HEK293 (cell line): ENCODE measurements around the gene TMEM218.

ENCODE experiments used
- CTCF ChIA-PET: fragments of 350-600 bp; formaldehyde crosslinking; extraction: SDS; loops from one replicate; lab custom pipeline; 2021; ENCODE audit warnings: antibody characterized with exemption; lab: Yijun Ruan, JAX
- POLR2A ChIA-PET: fragments of 300-600 bp; formaldehyde crosslinking; extraction: SDS; loops from one replicate; lab custom pipeline; 2020; ENCODE audit warnings: antibody characterized with exemption, inconsistent platforms; lab: Yijun Ruan, JAX
- H3K27ac ChIP-seq: fragments of 200-500 bp; sonication (Bioruptor generic); 2 replicates; pipeline ENCODE4 v1.5.1; 2014; ENCODE audit warnings: low read depth, low read length, control low read depth, inconsistent platforms; ENCODE audit errors: extremely low read depth
- H3K36me3 ChIP-seq, 2 experiments: fragments of 200-500 bp in 1 of 2; sonication (Bioruptor generic) in 1 of 2; 1 replicate in 1 of 2; 2 replicates in 1 of 2; pipeline ENCODE4 v1.5.1; 2014 to 2017; ENCODE audit warnings: inconsistent platforms in 2 of 2, low read length in 2 of 2; ENCODE audit not compliant: control insufficient read depth in 2 of 2, insufficient read depth in 1 of 2
- H3K4me1 ChIP-seq: fragments of 200-500 bp; sonication (Bioruptor generic); 2 replicates; pipeline ENCODE4 v1.5.1; 2014; ENCODE audit warnings: mild to moderate bottlenecking, low read length, inconsistent platforms; ENCODE audit not compliant: control insufficient read depth, insufficient read depth
- H3K4me3 ChIP-seq: 2 replicates; pipeline ENCODE4 v1.5.1; 2011; ENCODE audit warnings: low read depth, mild to moderate bottlenecking, control low read depth, low read length, moderate library complexity
- H3K9me3 ChIP-seq: fragments of 200-500 bp; sonication (Bioruptor generic); 2 replicates; pipeline ENCODE4 v1.5.1; 2014; ENCODE audit warnings: low read depth, low read length, inconsistent platforms; ENCODE audit not compliant: control insufficient read depth, insufficient read depth
- GLIS1 ChIP-seq: fragments of 450-650 bp; formaldehyde crosslinking; IDR thresholded peaks from 2 replicates; pipeline ENCODE4 v1.5.1; 2016; ENCODE audit warnings: missing biosample characterization, missing genetic modification characterization
- IKZF3 ChIP-seq: fragments of 450-650 bp; IDR thresholded peaks from 2 replicates; pipeline ENCODE4 v1.5.0; 2018; ENCODE audit warnings: missing biosample characterization, mild to moderate bottlenecking, missing genetic modification characterization, moderate library complexity
- KLF1 ChIP-seq: fragments of 450-650 bp; formaldehyde crosslinking; IDR thresholded peaks from 2 replicates; pipeline ENCODE4 v1.5.1; 2016; ENCODE audit warnings: missing biosample characterization, missing genetic modification characterization
- ZIC2 ChIP-seq: fragments of 450-650 bp; formaldehyde crosslinking; IDR thresholded peaks from 2 replicates; pipeline ENCODE4 v1.5.1; 2016; ENCODE audit warnings: missing biosample characterization, missing genetic modification characterization
- ZNF302 ChIP-seq: fragments of 450-650 bp; formaldehyde crosslinking; IDR thresholded peaks from 2 replicates; pipeline ENCODE4 v1.5.1; 2016; ENCODE audit warnings: missing biosample characterization, missing genetic modification characterization, low read depth
- ZNF426 ChIP-seq: fragments of 450-650 bp; formaldehyde crosslinking; IDR thresholded peaks from 2 replicates; pipeline ENCODE4 v1.5.1; 2017; ENCODE audit warnings: missing biosample characterization, missing genetic modification characterization, mild to moderate bottlenecking, inconsistent platforms, moderate library complexity
- ZNF433 ChIP-seq: fragments of 450-650 bp; formaldehyde crosslinking; IDR thresholded peaks from 2 replicates; pipeline ENCODE4 v1.5.1; 2016; ENCODE audit warnings: missing biosample characterization, missing genetic modification characterization, low read depth
- ZNF555 ChIP-seq: fragments of 450-650 bp; formaldehyde crosslinking; conservative IDR thresholded peaks from 2 replicates; pipeline ENCODE4 v1.5.1; 2017; ENCODE audit warnings: missing biosample characterization, mild to moderate bottlenecking, missing genetic modification characterization, inconsistent platforms
- ZNF629 ChIP-seq: fragments of 450-650 bp; formaldehyde crosslinking; IDR thresholded peaks from 2 replicates; pipeline ENCODE4 v1.5.1; 2017; ENCODE audit warnings: missing biosample characterization, missing genetic modification characterization
- ZNF768 ChIP-seq: fragments of 450-650 bp; formaldehyde crosslinking; IDR thresholded peaks from 2 replicates; pipeline ENCODE4 v1.5.1; 2018; ENCODE audit warnings: missing biosample characterization, mild to moderate bottlenecking, missing genetic modification characterization
- TF ChIP-seq, protein P1 (sequence below): fragments of 450-650 bp; formaldehyde crosslinking; IDR thresholded peaks from 2 replicates; pipeline ENCODE4 v1.5.1; 2017; ENCODE audit warnings: missing biosample characterization, missing genetic modification characterization
- TF ChIP-seq, protein P2 (sequence below): IDR thresholded peaks from 2 replicates; pipeline ENCODE4 v1.6.1; 2011; ENCODE audit warnings: mild to moderate bottlenecking, low read depth, low read length, borderline replicate concordance
- TF ChIP-seq, protein P3 (sequence below): fragments of 450-650 bp; formaldehyde crosslinking; IDR thresholded peaks from 2 replicates; pipeline ENCODE4 v1.5.1; 2016; ENCODE audit warnings: missing biosample characterization, missing genetic modification characterization
- TF ChIP-seq, protein P4 (sequence below): fragments of 450-650 bp; formaldehyde crosslinking; IDR thresholded peaks from 2 replicates; pipeline ENCODE4 v1.5.1; 2016; ENCODE audit warnings: missing biosample characterization, missing genetic modification characterization
- TF ChIP-seq, protein P5 (sequence below): fragments of 450-650 bp; formaldehyde crosslinking; IDR thresholded peaks from 2 replicates; pipeline ENCODE4 v1.5.1; 2016; ENCODE audit warnings: missing biosample characterization, missing genetic modification characterization
- TF ChIP-seq, protein P6 (sequence below): fragments of 450-650 bp; formaldehyde crosslinking; IDR thresholded peaks from 2 replicates; pipeline ENCODE4 v1.5.1; 2017; ENCODE audit warnings: missing biosample characterization, missing genetic modification characterization

Gene TMEM218

DNA sequence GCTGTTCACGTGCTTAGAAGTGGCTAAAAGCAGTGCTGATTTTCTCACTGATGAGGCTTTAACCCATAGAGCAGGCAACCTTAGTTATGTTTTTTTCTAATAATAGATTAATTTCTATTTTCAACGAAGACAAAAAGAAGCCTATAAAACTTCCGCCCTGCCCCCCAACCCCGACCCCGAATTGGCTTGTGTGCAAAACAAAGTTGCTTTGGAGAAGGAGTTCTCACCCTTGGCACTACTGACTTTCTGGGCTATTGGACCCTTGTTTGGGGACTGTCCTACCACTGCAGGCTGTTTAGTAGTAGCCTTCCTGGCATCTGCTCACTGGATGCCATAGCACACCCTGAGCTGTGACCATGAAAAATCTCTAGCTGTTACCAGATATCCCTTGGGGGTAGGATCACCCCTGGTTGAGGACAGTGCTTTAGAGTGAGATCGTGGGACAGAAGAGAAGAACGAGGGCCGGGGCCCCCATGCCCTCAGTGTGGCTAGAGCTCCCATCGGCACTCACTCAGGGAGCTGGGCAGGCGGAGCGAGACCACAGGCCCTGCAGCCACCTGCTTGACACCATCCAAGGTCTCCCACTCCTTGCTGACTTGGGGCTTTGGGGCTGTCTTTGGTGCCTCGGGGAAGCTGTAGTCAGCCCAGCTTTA lies 31.4 kb downstream of the TMEM218 start:
- CTCF ChIA-PET = interaction anchor here (0.8 to 1.2 kb wide), 2 partner anchors 10 to 266 kb away, joined by 3 to 5 read pairs; no protein-coding TSS in a partner anchor

DNA sequence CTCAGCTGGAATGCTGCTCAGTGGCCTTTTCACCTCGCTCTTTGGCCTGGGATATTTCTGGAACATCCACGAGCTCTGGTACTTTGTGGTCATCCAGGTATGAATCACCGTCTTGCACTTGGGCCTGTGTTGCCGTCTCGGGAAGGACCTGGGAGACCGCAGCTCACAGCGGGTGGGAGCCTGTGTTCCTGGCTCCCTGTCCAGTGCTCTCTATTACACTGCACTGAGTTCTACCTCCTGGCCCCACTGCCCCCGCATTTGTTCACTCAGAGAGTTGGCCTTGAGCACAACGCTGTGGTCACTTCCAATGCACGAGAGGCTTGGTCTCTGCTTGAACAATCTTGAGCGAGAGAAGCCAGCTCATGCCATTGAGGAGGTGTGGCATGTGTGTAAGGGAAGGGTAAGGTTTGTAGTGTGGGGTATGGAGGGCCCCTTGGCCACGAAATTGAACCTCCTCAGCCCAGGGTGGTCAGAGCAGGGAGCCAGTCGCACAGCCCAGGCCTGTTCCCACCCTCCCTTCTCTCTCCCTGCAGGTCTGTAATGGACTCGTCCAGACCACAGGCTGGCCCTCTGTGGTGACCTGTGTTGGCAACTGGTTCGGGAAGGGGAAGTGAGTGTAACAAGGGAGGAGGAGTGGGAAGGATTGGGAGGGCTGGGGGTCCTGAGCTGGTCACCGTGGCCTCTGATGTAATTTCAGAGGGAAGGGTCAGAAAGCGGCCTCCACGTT lies 32.1 kb downstream of the TMEM218 start:
- Histone ChIP-seq H3K9me3 (no peaks in the 10 kb centered on the region), H3K27ac (no peak overlapping the region), H3K4me1 (no peaks in the 10 kb centered on the region), H3K36me3 (peaks cover 0 to 3% of the 10 kb centered on the region in 2 experiments; a peak in 1 of 3 replicates), H3K4me3 (no peak overlapping the region)
- POLR2A ChIA-PET = no interaction called here
- TF ChIP-seq, protein P1, sequence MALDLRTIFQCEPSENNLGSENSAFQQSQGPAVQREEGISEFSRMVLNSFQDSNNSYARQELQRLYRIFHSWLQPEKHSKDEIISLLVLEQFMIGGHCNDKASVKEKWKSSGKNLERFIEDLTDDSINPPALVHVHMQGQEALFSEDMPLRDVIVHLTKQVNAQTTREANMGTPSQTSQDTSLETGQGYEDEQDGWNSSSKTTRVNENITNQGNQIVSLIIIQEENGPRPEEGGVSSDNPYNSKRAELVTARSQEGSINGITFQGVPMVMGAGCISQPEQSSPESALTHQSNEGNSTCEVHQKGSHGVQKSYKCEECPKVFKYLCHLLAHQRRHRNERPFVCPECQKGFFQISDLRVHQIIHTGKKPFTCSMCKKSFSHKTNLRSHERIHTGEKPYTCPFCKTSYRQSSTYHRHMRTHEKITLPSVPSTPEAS (tag by site-specific recombination) = no peak
- CTCF ChIA-PET = interaction anchor here (0.8 to 2.8 kb wide), 3 partner anchors 11 to 266 kb away, joined by 3 to 7 read pairs (median 5); no protein-coding TSS in a partner anchor

More for the DNA sequence above, 31.4 kb downstream of the TMEM218 start:
- TF ChIP-seq ZNF302 (tag by site-specific recombination) = no peak
- TF ChIP-seq, protein P2, sequence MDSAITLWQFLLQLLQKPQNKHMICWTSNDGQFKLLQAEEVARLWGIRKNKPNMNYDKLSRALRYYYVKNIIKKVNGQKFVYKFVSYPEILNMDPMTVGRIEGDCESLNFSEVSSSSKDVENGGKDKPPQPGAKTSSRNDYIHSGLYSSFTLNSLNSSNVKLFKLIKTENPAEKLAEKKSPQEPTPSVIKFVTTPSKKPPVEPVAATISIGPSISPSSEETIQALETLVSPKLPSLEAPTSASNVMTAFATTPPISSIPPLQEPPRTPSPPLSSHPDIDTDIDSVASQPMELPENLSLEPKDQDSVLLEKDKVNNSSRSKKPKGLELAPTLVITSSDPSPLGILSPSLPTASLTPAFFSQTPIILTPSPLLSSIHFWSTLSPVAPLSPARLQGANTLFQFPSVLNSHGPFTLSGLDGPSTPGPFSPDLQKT = no peak
- no peak for TF ChIP-seq ZNF555
- no peak for TF ChIP-seq ZNF629
- TF ChIP-seq ZNF433 (tag by site-specific recombination) = no peak
- no peak for TF ChIP-seq ZIC2
- TF ChIP-seq, protein P3, sequence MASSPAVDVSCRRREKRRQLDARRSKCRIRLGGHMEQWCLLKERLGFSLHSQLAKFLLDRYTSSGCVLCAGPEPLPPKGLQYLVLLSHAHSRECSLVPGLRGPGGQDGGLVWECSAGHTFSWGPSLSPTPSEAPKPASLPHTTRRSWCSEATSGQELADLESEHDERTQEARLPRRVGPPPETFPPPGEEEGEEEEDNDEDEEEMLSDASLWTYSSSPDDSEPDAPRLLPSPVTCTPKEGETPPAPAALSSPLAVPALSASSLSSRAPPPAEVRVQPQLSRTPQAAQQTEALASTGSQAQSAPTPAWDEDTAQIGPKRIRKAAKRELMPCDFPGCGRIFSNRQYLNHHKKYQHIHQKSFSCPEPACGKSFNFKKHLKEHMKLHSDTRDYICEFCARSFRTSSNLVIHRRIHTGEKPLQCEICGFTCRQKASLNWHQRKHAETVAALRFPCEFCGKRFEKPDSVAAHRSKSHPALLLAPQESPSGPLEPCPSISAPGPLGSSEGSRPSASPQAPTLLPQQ (tag by site-specific recombination) = no peak
- TF ChIP-seq ZNF768 = no peak
- TF ChIP-seq, protein P4, sequence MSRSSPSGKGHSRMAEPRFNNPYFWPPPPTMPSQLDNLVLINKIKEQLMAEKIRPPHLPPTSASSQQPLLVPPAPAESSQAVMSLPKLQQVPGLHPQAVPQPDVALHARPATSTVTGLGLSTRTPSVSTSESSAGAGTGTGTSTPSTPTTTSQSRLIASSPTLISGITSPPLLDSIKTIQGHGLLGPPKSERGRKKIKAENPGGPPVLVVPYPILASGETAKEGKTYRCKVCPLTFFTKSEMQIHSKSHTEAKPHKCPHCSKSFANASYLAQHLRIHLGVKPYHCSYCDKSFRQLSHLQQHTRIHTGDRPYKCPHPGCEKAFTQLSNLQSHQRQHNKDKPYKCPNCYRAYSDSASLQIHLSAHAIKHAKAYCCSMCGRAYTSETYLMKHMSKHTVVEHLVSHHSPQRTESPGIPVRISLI (tag by site-specific recombination) = no peak
- no peak for TF ChIP-seq KLF1 (tag by site-specific recombination)
- TF ChIP-seq, protein P5, sequence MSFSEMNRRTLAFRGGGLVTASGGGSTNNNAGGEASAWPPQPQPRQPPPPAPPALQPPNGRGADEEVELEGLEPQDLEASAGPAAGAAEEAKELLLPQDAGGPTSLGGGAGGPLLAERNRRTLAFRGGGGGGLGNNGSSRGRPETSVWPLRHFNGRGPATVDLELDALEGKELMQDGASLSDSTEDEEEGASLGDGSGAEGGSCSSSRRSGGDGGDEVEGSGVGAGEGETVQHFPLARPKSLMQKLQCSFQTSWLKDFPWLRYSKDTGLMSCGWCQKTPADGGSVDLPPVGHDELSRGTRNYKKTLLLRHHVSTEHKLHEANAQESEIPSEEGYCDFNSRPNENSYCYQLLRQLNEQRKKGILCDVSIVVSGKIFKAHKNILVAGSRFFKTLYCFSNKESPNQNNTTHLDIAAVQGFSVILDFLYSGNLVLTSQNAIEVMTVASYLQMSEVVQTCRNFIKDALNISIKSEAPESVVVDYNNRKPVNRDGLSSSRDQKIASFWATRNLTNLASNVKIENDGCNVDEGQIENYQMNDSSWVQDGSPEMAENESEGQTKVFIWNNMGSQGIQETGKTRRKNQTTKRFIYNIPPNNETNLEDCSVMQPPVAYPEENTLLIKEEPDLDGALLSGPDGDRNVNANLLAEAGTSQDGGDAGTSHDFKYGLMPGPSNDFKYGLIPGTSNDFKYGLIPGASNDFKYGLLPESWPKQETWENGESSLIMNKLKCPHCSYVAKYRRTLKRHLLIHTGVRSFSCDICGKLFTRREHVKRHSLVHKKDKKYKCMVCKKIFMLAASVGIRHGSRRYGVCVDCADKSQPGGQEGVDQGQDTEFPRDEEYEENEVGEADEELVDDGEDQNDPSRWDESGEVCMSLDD (tag by site-specific recombination) = no peak
- no peak for TF ChIP-seq IKZF3 (tag by site-specific recombination)
- TF ChIP-seq, protein P6, sequence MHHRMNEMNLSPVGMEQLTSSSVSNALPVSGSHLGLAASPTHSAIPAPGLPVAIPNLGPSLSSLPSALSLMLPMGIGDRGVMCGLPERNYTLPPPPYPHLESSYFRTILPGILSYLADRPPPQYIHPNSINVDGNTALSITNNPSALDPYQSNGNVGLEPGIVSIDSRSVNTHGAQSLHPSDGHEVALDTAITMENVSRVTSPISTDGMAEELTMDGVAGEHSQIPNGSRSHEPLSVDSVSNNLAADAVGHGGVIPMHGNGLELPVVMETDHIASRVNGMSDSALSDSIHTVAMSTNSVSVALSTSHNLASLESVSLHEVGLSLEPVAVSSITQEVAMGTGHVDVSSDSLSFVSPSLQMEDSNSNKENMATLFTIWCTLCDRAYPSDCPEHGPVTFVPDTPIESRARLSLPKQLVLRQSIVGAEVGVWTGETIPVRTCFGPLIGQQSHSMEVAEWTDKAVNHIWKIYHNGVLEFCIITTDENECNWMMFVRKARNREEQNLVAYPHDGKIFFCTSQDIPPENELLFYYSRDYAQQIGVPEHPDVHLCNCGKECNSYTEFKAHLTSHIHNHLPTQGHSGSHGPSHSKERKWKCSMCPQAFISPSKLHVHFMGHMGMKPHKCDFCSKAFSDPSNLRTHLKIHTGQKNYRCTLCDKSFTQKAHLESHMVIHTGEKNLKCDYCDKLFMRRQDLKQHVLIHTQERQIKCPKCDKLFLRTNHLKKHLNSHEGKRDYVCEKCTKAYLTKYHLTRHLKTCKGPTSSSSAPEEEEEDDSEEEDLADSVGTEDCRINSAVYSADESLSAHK (tag by site-specific recombination) = no peak
- TF ChIP-seq GLIS1 (tag by site-specific recombination) = no peak
- no peak for TF ChIP-seq ZNF426
- TF ChIP-seq, all 188 proteins: peak for 0
- Histone ChIP-seq H3K36me3 (peaks cover 0 to 3% of the 10 kb centered on the region in 2 experiments; a peak in 1 of 3 replicates), H3K4me1 (no peaks in the 10 kb centered on the region), H3K27ac (no peak overlapping the region), H3K4me3 (no peak overlapping the region), H3K9me3 (no peaks in the 10 kb centered on the region)
- POLR2A ChIA-PET = no interaction called here
